HEK293 (cell line): ENCODE measurements around the gene NUCB1.

Experiments used
- CTCF ChIP-seq: fragments of 450-650 bp; formaldehyde crosslinking; IDR thresholded peaks from 2 replicates; pipeline ENCODE4 v1.5.1; 2016; ENCODE audit warnings: missing biosample characterization, missing genetic modification characterization
- OVOL3 ChIP-seq: fragments of 450-650 bp; formaldehyde crosslinking; IDR thresholded peaks from 2 replicates; pipeline ENCODE4 v1.5.1; 2016; ENCODE audit warnings: missing biosample characterization, missing genetic modification characterization
- YY1 ChIP-seq: fragments of 450-650 bp; formaldehyde crosslinking; IDR thresholded peaks from 2 replicates; pipeline ENCODE4 v1.5.1; 2018; ENCODE audit warnings: missing biosample characterization, missing genetic modification characterization
- ZNF214 ChIP-seq: fragments of 450-650 bp; formaldehyde crosslinking; IDR thresholded peaks from 2 replicates; pipeline ENCODE4 v1.5.1; 2017; ENCODE audit warnings: missing biosample characterization, mild to moderate bottlenecking, missing genetic modification characterization, borderline replicate concordance

- no peak for TF ChIP-seq ZNF214
- TF ChIP-seq YY1 (tag by site-specific recombination): no peak
- TF ChIP-seq OVOL3 (tag by site-specific recombination): no peak
- TF ChIP-seq CTCF (tag by site-specific recombination): no peak
Measured at GRCh38 chr19:48938256-48938655, 38.1 kb downstream of the NUCB1 start.
